Activated naive CD4-positive, alpha-beta T cell treated with anti-CD3 and anti-CD28 coated beads for 36 hours (primary cell): Measurements from ENCODE around the gene PATZ1. TPM values are rescaled to one million over a fixed set of nuclear protein-coding genes. Genes with fewer than 3 reads are reported as not detected.

Experiments
- CTCF ChIA-PET: fragments of 350-600 bp; sonication (Branson Sonifier 250); formaldehyde crosslinking; loops from one replicate; lab custom pipeline; 2021; ENCODE audit warnings: antibody characterized with exemption; lab: Charles Lee
- DNase-seq: peaks from one replicate; pipeline ENCODE4 v3.0.0-alpha.2; 2020
- H3K27ac Mint-ChIP-seq: one replicate; pipeline ENCODE4 v1.8.0; 2021; ENCODE audit warnings: mild to moderate bottlenecking, mixed read lengths
- H3K27me3 Mint-ChIP-seq: one replicate; pipeline ENCODE4 v1.8.0; 2021; ENCODE audit warnings: low read depth, mixed read lengths
- H3K36me3 Mint-ChIP-seq: one replicate; pipeline ENCODE4 v1.8.0; 2021; ENCODE audit warnings: low read depth, mixed read lengths
- H3K4me1 Mint-ChIP-seq: one replicate; pipeline ENCODE4 v1.8.0; 2021; ENCODE audit warnings: low read depth, mixed read lengths
- H3K4me3 Mint-ChIP-seq: one replicate; pipeline ENCODE4 v1.8.0; 2021; ENCODE audit warnings: mild to moderate bottlenecking, moderate library complexity, mixed read lengths
- H3K9me3 Mint-ChIP-seq: one replicate; pipeline ENCODE4 v1.8.0; 2021; ENCODE audit warnings: mixed read lengths
- intact Hi-C: fragments of 100-400 bp; cut with micrococcal nuclease; formaldehyde crosslinking; loops from one replicate; pipeline ENCODE4 v1.15.1; 2023
- total RNA-seq, 2 experiments: library from RNA; stranded (reverse); gene quantifications; one replicate each; pipeline ENCODE4 v1.2.3, GENCODE V29; 2021

Gene PATZ1
- total RNA-seq, 2 experiments from 2014 or later, result 18.5 to 19.4 TPM

DNA sequence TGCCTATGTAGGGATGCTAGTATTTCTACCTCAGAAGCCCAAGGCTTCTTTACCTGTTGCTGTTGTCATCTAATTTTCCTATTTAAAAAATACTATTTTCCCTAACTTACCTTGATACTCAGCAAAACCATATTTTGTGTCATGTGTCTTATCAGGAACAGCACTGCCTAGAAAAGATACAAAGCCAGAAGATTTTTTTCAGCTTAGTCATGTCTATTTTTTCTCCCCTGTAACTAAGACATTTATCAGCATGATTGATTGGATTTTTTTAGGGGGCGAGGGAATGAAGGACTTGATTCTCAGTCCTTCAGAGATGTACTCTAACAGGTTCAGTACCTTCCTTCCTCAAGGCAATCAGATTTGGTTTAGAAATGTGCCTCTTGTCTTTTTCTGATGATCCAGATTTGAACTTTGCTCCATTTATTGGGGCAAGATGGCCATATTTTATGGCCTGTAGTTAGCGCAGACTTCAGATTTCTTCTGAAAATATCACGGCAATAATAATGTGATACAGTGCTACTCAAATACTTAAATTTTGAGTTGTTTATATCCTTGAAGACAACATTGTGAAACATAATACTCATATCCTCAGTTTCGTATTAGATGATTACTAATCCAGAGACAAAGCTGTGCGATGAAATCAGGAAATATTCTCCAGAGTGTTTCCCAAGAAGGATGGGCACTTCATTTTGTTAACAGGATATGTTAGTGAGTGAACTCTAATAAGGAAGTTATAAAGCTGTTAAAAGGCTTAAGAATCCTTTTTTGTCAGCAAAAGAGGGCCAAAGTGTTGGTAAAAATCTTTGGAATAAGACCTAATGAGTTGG, 50.1 kb downstream of the PATZ1 start:
- Mint-ChIP-seq H3K36me3 (peaks cover 3% of the 10 kb centered on the region), H3K4me3 (peak overlapping the region; percentile 57), H3K27ac (peak overlapping the region; percentile 76), H3K27me3 (no peaks in the 10 kb centered on the region), H3K9me3 (peaks cover 3% of the 10 kb centered on the region), H3K4me1 (peaks cover 59% of the 10 kb centered on the region)
- CTCF ChIA-PET, result interaction anchor here (0.6 to 5.3 kb wide), 9 partner anchors 8 to 134 kb away, joined by 3 to 49 read pairs (median 3); partner anchors contain the start of gene PATZ1
- DNase-seq, result no peak
- intact Hi-C loops, result no loop called here

DNA sequence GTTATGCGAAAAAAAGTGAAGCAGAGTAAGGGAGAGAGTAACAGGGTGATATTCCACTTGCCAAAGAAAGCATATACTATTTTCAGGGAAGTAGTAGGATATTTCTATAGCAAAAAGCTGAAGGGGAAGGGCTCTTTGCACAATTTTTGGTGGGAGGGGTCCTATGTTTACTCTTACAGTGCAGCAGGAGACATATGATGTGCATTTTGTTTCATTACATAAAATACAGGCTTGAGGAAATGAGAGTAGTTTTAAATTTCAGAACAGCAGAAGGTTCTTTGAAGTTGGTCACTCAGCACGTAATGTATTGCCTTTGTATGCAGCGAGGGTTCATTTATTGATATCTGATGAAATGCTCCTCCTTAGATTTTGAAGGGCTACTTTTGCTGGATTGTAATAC, 50.8 kb downstream of the PATZ1 start:
- intact Hi-C loops, result no loop called here
- CTCF ChIA-PET, result interaction anchor here (0.6 to 2.5 kb wide), 3 partner anchors 17 to 676 kb away, joined by 3 to 8 read pairs (median 3); no protein-coding TSS in a partner anchor
- no peaks in the 10 kb centered on the region for H3K27me3 Mint-ChIP-seq
- H3K36me3 Mint-ChIP-seq, result peaks cover 6% of the 10 kb centered on the region
- H3K4me1 Mint-ChIP-seq, result peaks cover 55% of the 10 kb centered on the region
- H3K27ac Mint-ChIP-seq, result peak overlapping the region; percentile 76
- peaks cover 3% of the 10 kb centered on the region for H3K9me3 Mint-ChIP-seq
- peak overlapping the region; percentile 57 for H3K4me3 Mint-ChIP-seq
- DNase-seq, result no peak

DNA sequence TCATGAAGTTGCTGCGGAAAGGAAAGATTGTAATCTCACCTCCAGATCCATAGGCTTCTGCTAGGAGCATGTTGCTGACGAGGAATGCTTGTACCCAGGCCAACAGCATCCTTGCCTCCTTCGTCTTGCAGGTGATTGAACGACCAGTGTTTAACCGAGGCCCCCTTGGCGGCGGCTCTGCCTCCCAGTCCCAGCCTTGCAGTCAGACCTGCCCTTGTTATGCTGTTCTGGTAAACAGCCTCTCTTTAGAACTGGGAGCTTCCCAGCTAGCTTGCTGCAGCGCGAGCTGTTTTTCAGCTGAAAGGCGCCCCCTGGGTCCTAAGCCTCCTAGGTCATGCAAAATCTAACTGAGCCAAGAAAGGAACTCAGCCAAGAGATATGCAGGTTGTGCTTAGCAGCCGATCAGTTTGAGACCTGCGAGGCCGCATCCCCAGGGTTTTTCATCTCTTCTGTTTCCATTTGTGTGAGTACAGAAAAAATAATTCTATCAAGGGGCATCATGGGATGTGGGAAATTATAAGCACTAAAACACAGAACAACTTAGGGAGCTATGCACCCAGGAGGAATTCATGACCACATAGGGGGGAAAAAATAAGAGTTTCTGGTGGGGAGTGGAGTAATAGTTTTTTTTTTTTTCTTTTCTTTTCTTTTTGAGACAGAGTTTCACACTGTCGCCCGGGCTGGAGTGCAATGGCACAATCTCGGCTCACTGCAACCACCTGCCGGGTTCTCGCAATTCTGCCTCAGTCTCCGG, 53.7 kb downstream of the PATZ1 start, which contains the start of gene PIK3IP1:
Gene PIK3IP1 (minus strand): TSS at position 253 of the 754 bp plus-strand sequence. CDS start 144 bp downstream, at position 109.
- Mint-ChIP-seq H3K27me3 (no peaks in the 10 kb centered on the region), H3K4me3 (peak within 1 kb of the TSS; percentile 98), H3K4me1 (peaks cover 66% of the 10 kb centered on the region), H3K36me3 (peaks cover 16% of the 10 kb centered on the region), H3K27ac (peak within 1 kb of the TSS; percentile 97), H3K9me3 (peaks cover 3% of the 10 kb centered on the region)
- intact Hi-C loops, result loop anchor here (1.0 to 5.0 kb wide), 10 partner anchors 16 to 460 kb away; partner anchors contain the start of genes DEPDC5, LIMK2, MORC2 and PATZ1
- DNase-seq, result peak; percentile 95
- CTCF ChIA-PET, result interaction anchor here (0.6 to 6.2 kb wide), 12 partner anchors 9 to 244 kb away, joined by 3 to 32 read pairs (median 6); partner anchors contain the start of gene LIMK2

DNA sequence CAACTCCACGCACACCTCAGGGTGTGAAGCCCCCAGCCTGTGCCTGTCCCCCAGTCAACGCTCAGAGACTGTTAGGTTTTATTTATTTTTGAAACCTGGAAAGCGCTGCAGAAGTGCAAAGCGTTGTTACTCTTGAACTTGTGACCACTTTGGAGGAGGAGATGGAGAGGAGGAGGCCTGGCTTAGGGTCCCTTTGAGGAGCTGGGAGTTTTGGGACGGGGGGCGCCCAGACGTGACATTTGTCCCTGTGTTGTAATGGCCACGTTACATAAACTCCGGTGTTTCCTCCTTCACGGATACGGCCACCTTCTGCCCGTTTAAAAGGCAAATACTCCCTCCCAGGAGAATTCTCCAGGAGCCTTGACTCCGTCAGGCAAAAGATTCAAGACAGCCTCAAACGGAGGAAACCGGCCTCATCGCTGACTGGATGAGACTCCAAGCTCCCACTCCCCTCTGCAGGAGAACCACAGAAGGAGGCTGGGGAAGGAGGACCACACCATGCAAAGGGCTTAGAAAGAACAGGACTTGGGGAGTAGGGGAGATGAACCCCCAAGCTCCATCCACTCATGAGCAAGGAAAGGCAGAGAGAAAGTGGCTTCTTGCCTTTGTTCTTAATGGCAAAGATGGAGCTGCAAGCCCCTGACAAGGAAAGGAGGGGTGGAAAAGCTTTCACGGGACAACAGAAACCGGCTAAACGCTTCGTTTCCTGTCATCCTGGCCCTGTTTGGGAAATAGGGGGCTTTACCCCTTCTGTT, 54.5 kb downstream of the PATZ1 start:
- no peak for DNase-seq
- peak overlapping the region; percentile 97 for H3K27ac Mint-ChIP-seq

DNA sequence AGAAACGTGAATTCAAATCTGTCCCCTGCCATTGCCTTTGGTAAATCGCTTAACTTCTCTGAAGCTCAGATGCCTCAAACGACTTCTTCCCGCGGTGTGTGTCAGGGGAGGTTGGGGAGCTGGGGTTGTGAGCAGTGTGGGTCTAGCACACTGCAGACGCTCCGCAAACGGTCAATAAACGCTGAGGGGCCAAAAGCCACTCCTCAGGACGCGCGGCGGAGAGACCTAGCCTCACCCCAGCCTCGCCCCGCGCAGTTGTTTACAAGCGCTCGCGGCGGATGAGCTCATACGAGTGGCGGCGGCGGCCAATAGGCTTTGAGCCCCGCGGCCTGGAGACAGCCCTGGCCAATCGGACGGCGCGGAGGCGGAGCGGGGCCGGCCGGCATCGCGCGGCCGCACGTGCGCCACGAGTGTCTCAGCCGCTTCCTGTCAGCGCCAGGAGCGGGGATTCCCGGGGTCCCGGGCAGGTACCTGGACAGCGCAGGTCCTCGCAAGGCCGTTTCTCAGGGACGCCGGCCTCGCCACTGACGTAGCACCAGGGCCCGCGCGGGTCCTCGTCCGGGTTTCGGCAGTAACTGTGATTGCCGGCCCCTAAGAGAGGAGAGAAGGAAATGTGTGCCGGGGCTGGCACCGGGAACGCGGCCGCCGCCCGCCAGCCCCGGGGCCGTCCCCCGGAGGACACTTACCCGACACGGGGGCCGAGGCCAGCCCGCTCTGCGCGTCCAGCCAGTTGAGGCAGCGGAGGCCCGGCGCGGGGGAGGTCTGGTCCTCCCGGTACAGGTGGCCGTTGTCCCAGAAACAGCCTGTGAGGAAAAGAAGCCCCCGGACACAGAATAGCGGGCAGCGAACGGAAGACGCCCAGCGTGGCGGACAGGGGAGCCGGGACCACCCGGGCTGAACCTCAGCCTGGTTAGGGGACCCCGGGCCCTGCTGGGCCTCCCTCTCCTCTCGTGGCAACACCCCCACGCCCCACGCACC, 55.4 kb downstream of the PATZ1 start:
- H3K9me3 Mint-ChIP-seq, result peaks cover 3% of the 10 kb centered on the region
- peaks cover 16% of the 10 kb centered on the region for H3K36me3 Mint-ChIP-seq
- peak; percentile 96 for DNase-seq
- CTCF ChIA-PET, result interaction anchor here (1.1 to 6.2 kb wide), 8 partner anchors 11 to 79 kb away, joined by 3 to 32 read pairs (median 10); partner anchors contain the start of gene LIMK2
- intact Hi-C loops, result loop anchor here (1.0 to 5.0 kb wide), 7 partner anchors 11 to 462 kb away; partner anchors contain the start of genes DEPDC5, MORC2, PRR14L and SELENOM
- H3K27me3 Mint-ChIP-seq, result no peaks in the 10 kb centered on the region
- H3K27ac Mint-ChIP-seq, result peak overlapping the region; percentile 100
- peak overlapping the region; percentile 98 for H3K4me3 Mint-ChIP-seq
- peaks cover 65% of the 10 kb centered on the region for H3K4me1 Mint-ChIP-seq

More for the DNA sequence above, 54.5 kb downstream of the PATZ1 start:
- peaks cover 3% of the 10 kb centered on the region for H3K9me3 Mint-ChIP-seq
- CTCF ChIA-PET, result interaction anchor here (0.5 to 6.2 kb wide), 8 partner anchors 9 to 260 kb away, joined by 5 to 32 read pairs (median 6); no protein-coding TSS in a partner anchor
- peaks cover 16% of the 10 kb centered on the region for H3K36me3 Mint-ChIP-seq
- intact Hi-C loops, result loop anchor here (1.0 to 5.0 kb wide), 10 partner anchors 17 to 461 kb away; partner anchors contain the start of genes DEPDC5, LIMK2, MORC2 and PATZ1
- H3K4me1 Mint-ChIP-seq, result peaks cover 67% of the 10 kb centered on the region
- peak overlapping the region; percentile 98 for H3K4me3 Mint-ChIP-seq
- H3K27me3 Mint-ChIP-seq, result no peaks in the 10 kb centered on the region

DNA sequence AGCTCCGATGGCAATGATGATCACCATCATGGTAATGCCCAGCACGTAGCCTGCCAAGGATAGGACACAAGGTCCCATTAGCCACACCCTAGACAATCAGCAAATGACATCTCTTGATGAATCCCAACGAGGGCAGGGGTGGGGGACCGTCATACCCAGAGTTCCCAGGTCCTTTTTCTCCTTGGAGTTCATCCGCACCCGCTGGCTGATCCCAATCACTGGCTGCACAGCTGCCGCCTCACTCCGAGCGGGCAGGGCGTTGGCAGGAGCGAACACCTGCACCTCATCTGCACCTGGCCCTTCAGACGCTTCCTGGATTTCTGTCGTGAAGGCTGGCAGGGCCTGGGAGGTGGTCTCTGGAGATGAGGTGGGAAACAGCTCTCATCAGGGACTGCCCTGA, 56.8 kb downstream of the PATZ1 start:
- Mint-ChIP-seq H3K27me3 (no peaks in the 10 kb centered on the region), H3K4me1 (peaks cover 69% of the 10 kb centered on the region), H3K36me3 (peaks cover 17% of the 10 kb centered on the region), H3K27ac (peak overlapping the region; percentile 100), H3K4me3 (peak overlapping the region; percentile 98), H3K9me3 (peaks cover 3% of the 10 kb centered on the region)
- intact Hi-C loops, result loop anchor here (5.0 kb wide), 1 partner anchor 117 kb away; no protein-coding TSS in a partner anchor
- CTCF ChIA-PET, result interaction anchor here (0.6 to 6.2 kb wide), 7 partner anchors 10 to 690 kb away, joined by 3 to 32 read pairs (median 7); partner anchors contain the start of gene LIMK2
- no peak for DNase-seq

DNA sequence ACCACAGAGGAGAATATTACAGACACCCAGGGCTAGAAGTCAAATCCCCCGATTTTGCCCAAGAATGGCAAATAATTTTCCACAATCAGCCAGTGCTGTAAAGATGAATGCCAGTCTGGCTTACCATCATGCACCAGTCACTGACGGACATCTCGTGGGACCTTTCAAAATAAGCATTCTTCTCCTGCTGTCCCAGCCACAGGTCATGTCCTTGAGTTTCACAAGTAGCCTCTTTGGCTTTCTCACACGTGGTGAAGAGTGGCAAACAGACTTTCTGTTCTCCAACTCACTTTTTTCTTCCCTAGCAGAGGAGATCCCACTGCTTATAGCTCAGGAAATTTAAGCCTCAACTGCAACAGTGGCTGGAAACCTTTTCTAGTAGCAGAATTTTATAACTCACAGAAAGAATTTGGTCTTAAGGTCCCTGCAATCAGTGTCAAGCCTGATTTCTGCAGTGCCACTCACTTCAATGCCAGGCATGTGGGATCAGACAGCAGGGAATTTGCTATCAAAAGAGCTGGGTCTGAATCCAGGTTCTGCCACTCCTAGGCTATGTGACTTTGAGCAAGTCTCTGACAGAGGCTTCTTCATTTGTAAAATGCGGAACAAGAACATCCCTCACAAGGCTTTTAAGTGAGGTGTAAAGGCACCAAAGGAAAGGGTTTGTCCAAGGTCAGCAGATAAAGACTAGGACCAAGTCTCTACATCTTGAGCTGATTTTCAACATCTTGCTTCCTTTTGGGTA, 57.5 kb downstream of the PATZ1 start:
- CTCF ChIA-PET, result interaction anchor here (0.6 to 6.2 kb wide), 5 partner anchors 15 to 691 kb away, joined by 3 to 32 read pairs (median 13); partner anchors contain the start of gene LIMK2
- H3K9me3 Mint-ChIP-seq, result peaks cover 1% of the 10 kb centered on the region
- peak overlapping the region; percentile 100 for H3K27ac Mint-ChIP-seq
- intact Hi-C loops, result loop anchor here (5.0 kb wide), 1 partner anchor 116 kb away; no protein-coding TSS in a partner anchor
- no peak for DNase-seq
- H3K27me3 Mint-ChIP-seq, result no peaks in the 10 kb centered on the region
- peaks cover 17% of the 10 kb centered on the region for H3K36me3 Mint-ChIP-seq
- H3K4me1 Mint-ChIP-seq, result peaks cover 69% of the 10 kb centered on the region
- peak overlapping the region; percentile 98 for H3K4me3 Mint-ChIP-seq

DNA sequence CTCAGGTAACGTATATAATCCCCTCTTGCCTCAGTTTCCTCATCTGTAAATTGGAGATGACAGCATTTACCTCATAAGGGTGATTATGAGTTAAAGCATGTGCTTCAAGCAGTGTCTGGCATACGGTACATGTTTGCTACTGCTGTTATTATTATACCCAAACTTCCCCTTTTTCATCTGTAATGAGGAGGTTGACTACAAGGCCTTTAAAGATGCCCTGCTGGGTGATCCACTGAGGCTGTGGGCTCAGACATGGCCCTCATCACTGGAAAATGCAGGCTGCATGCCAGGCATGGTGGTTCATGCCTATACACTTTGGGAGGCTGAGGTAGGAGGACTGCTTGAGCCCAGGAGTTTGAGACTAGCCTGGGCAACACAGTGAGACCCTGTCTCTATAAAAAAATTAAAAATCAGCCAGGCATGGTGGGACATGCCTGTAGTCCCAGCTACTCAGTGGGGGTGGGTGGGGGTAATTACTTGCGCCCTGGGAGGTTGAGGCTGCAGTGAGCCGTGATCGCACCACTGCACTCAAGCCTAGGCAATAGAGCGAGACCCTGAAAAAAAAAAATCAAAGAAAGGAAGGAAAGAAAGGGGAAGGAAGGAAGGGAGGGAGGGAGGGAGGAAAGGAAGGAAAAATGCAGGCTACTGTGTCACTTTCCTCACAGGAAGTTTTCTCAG, 58.2 kb downstream of the PATZ1 start:
- no peak for DNase-seq
- Mint-ChIP-seq H3K9me3 (no peaks in the 10 kb centered on the region), H3K4me1 (peaks cover 70% of the 10 kb centered on the region), H3K36me3 (peaks cover 18% of the 10 kb centered on the region), H3K27ac (peak overlapping the region; percentile 100), H3K27me3 (no peaks in the 10 kb centered on the region), H3K4me3 (peak overlapping the region; percentile 62)
- CTCF ChIA-PET, result interaction anchor here (0.6 to 6.2 kb wide), 2 partner anchors 9 to 15 kb away, joined by 3 to 32 read pairs; no protein-coding TSS in a partner anchor
- intact Hi-C loops, result loop anchor here (5.0 kb wide), 1 partner anchor 116 kb away; no protein-coding TSS in a partner anchor
